ENCODE data around the gene KAT7. TPM values are rescaled to one million over a fixed set of nuclear protein-coding genes. Genes with fewer than 3 reads are reported as not detected.
A peak's percentile ranks its signal among the peaks of the same experiment; 100 is the strongest.
"Not testable (repeated sequence)": the region's sequence is repeated elsewhere in the genome, so short reads cannot be mapped to it uniquely, and the experiment has no call there.

Gene KAT7
- total RNA-seq, 1 donor from 2014 or later: 12.4 TPM

DNA sequence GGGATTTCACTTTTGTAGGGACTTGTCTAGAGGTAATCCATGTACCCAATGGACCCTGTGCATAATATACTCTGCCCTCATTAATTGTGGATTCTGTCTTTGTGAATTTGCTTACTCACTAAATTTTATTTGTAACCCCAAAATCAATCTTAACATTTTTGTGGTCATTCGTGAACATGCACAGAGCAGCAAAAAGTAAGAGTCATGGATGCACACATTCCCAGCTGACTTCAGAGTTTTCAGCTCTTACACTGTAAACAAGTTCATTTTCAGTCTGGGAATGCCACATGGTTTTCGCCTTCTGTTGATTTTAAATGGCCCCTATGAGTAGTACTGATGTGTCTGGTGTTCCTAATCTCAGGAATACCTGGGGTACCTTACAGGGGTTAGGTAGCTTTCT lies 35.1 kb downstream of the KAT7 start:
- DNase-seq (ENCODE audit: low read depth) (no peak), FAIRE-seq (no peak)
- Histone ChIP-seq H3K36me3 (ENCODE audit: control insufficient read depth, insufficient read depth, low read length) (peaks cover 13% of the 10 kb centered on the region), H3K4me3 (ENCODE audit: low read depth, low read length) (no peak overlapping the region), H3K27me3 (ENCODE audit: control insufficient read depth, insufficient read depth, low read length) (no peaks in the 10 kb centered on the region)
- TF ChIP-seq, protein P1, sequence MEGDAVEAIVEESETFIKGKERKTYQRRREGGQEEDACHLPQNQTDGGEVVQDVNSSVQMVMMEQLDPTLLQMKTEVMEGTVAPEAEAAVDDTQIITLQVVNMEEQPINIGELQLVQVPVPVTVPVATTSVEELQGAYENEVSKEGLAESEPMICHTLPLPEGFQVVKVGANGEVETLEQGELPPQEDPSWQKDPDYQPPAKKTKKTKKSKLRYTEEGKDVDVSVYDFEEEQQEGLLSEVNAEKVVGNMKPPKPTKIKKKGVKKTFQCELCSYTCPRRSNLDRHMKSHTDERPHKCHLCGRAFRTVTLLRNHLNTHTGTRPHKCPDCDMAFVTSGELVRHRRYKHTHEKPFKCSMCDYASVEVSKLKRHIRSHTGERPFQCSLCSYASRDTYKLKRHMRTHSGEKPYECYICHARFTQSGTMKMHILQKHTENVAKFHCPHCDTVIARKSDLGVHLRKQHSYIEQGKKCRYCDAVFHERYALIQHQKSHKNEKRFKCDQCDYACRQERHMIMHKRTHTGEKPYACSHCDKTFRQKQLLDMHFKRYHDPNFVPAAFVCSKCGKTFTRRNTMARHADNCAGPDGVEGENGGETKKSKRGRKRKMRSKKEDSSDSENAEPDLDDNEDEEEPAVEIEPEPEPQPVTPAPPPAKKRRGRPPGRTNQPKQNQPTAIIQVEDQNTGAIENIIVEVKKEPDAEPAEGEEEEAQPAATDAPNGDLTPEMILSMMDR (IDR thresholded peaks at IDR 0.05; ENCODE audit: insufficient read depth, low read length, severe bottlenecking): no peak

DNA sequence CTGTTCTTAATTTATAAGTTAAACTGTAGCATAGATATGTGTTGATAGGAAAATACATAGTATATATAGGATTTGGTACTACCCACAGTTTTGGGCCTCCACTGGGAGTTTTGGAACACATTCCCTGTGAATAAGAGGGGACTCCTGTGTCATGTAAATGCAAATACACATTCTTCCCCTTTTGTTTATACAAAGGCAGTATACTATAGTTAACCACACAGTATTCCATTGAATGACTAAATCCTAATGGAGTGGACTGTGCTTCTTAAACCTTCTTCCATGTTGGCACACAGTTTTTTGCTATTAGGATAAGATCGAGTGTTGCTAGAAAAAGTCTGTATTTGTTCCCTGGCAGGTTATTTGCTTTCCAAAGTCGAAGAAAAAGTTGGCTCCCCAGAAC lies 37.2 kb downstream of the KAT7 start:
- no peak overlapping the region for H3K4me3 ChIP-seq (ENCODE audit: low read depth, low read length)
- DNase-seq (ENCODE audit: low read depth) (no peak), FAIRE-seq (no peak)
- H3K27me3 ChIP-seq (ENCODE audit: control insufficient read depth, insufficient read depth, low read length): no peaks in the 10 kb centered on the region
- H3K36me3 ChIP-seq (ENCODE audit: control insufficient read depth, insufficient read depth, low read length): peaks cover 15% of the 10 kb centered on the region
- TF ChIP-seq, protein P1 (IDR thresholded peaks at IDR 0.05; ENCODE audit: insufficient read depth, low read length, severe bottlenecking): no peak

DNA sequence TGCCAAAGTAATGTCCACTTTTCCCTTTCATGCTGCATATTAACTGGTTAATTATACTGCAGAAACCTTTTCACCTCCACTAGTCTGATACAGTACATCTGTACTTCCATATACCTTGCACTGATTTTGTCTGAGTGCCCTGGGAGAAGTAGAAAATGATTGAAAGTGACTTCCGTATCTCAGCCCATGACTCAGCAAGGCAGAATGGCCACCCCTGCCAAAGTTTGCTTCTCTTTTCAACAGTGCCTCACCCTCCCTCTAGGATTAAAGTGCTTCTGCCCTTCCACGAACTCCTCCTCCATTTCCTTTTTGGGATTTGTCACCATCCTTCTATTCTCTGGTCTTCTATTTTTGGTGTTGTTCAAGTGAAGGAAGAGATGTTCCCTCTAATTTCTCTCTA lies 39.8 kb downstream of the KAT7 start:
- FAIRE-seq: peak; percentile 85
- H3K4me3 ChIP-seq (ENCODE audit: low read depth, low read length); H3K27me3 ChIP-seq (ENCODE audit: control insufficient read depth, insufficient read depth, low read length): not testable (repeated sequence)
- DNase-seq (ENCODE audit: low read depth): peak; percentile 15
- peaks cover 12% of the 10 kb centered on the region for H3K36me3 ChIP-seq (ENCODE audit: control insufficient read depth, insufficient read depth, low read length)

DNA sequence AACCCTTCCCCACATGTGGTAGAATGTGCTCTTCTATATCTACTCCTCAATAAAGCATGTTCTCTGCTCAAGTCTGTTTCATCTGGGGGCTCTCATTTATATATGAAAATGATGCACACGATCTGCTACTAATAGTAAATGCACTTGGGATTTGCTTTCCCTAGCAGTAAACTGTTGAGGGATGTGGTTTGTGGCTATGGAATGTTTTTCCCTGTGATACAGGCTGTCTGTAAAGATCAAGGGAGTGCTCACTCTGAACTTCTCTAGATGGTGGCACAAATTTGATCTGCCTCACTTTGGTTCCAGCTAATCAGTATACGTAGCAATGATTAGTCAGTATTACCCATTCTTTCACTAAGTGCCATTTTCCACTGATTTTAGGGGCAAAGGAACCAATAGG lies 40.5 kb downstream of the KAT7 start:
- no peak for DNase-seq (ENCODE audit: low read depth)
- FAIRE-seq: no peak
- Histone ChIP-seq H3K4me3 (ENCODE audit: low read depth, low read length) (no peak overlapping the region), H3K27me3 (ENCODE audit: control insufficient read depth, insufficient read depth, low read length) (no peaks in the 10 kb centered on the region), H3K36me3 (ENCODE audit: control insufficient read depth, insufficient read depth, low read length) (peaks cover 13% of the 10 kb centered on the region)
- TF ChIP-seq, protein P1 (IDR thresholded peaks at IDR 0.05; ENCODE audit: insufficient read depth, low read length, severe bottlenecking): no peak

DNA sequence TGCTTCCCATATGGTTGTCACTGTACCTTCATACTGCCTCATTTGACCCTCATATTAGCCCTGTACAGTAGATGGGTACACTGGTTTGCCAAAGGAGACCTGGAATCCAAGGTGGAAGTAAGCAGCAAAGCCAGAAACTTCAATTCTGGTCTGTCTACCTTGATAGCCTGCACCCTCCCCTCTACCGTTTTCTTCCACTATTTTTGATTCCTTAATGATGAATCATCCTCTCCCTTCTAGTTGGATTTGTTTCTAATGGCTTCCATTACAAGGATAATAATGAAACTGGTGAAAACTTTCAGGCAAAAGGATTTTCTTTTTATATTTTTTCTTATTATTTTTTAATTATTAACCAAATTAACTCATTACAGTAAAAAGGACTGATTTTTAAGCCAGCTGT lies 42.1 kb downstream of the KAT7 start:
- FAIRE-seq (no peak), DNase-seq (ENCODE audit: low read depth) (peak; percentile 9)
- Histone ChIP-seq H3K36me3 (ENCODE audit: control insufficient read depth, insufficient read depth, low read length) (peaks cover 13% of the 10 kb centered on the region), H3K4me3 (ENCODE audit: low read depth, low read length) (no peak overlapping the region), H3K27me3 (ENCODE audit: control insufficient read depth, insufficient read depth, low read length) (no peaks in the 10 kb centered on the region)
- TF ChIP-seq, protein P1 (IDR thresholded peaks at IDR 0.05; ENCODE audit: insufficient read depth, low read length, severe bottlenecking): no peak

DNA sequence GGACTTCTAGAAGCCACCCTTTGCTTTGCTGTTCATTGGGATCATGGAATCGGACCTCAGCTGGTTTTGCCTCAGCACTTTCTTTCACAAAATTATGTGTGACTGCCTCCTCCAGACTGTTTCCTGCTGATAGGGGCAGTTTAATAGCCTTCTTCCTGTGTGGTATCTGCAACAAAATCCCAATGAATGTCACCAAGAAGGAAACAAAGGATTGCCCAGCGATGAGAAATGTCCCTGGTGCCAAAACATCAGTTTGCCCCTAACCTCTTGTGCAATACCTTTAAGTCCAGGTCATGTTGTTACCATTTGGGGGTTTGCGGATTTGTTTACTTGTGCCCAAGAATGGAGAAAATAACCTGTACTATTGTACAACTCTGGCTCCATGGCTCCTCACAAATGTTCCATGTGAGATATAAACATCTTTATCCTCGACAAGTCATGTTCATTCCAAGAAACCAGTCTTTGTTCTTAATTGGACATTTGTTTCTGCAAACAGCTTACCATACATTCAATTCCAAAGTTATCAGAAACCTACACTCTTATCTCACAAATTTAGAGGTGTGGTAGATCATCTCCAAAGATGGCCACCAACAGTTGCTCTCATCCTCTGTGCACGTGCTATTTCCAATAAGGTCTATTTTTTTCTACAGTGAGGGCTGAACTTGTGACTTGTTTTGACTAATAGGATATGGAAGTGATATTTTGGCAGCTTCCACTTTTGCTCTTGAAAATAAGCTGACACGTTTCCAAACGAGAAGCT lies 44.5 kb downstream of the KAT7 start:
- peaks cover 5% of the 10 kb centered on the region for H3K36me3 ChIP-seq (ENCODE audit: control insufficient read depth, insufficient read depth, low read length)
- TF ChIP-seq, protein P1 (IDR thresholded peaks at IDR 0.05; ENCODE audit: insufficient read depth, low read length, severe bottlenecking): no peak
- FAIRE-seq: no peak
- H3K4me3 ChIP-seq (ENCODE audit: low read depth, low read length): no peak overlapping the region
- H3K27me3 ChIP-seq (ENCODE audit: control insufficient read depth, insufficient read depth, low read length): no peaks in the 10 kb centered on the region
- no peak for DNase-seq (ENCODE audit: low read depth)
